HCT116 (cell line): Measurements from ENCODE around the gene DUSP14.

Experiments used
- CEBPB ChIP-seq: IDR thresholded peaks from 2 replicates; pipeline ENCODE4 v1.6.1; 2012; ENCODE audit warnings: low read depth
- EZH2 ChIP-seq: fragments of 200-600 bp; sonication (generic); IDR thresholded peaks from 2 replicates; pipeline ENCODE4 v1.6.1; 2017; ENCODE audit warnings: antibody characterized with exemption, mixed run types
- EZH2phosphoT487 ChIP-seq: fragments of 200-600 bp; IDR thresholded peaks from 2 replicates; pipeline ENCODE4 v1.6.1; 2018; ENCODE audit warnings: antibody characterized with exemption, borderline replicate concordance
- FOSL1 ChIP-seq: IDR thresholded peaks from 2 replicates; pipeline ENCODE4 v1.6.1; 2012; ENCODE audit warnings: low read depth
- JUND ChIP-seq: IDR thresholded peaks from 2 replicates; pipeline ENCODE4 v1.6.1; 2012
- POLR2A ChIP-seq: IDR thresholded peaks from 2 replicates; pipeline ENCODE4 v1.7.0; 2011; ENCODE audit warnings: borderline replicate concordance; ENCODE audit not compliant: insufficient read depth, insufficient read length; ENCODE audit errors: extremely low read depth
- POLR2AphosphoS5 ChIP-seq: IDR thresholded peaks from 2 replicates; pipeline ENCODE4 v1.6.1; 2011; ENCODE audit warnings: mild to moderate bottlenecking, low read depth, low read length, moderate library complexity
- SP1 ChIP-seq: IDR thresholded peaks from 2 replicates; pipeline ENCODE4 v1.6.1; 2012; ENCODE audit warnings: low read depth
- SRF ChIP-seq: IDR thresholded peaks from 2 replicates; pipeline ENCODE4 v1.6.1; 2012; ENCODE audit warnings: low read depth
- TCF7L2 ChIP-seq: IDR thresholded peaks from 2 replicates; pipeline ENCODE4 v1.7.0; 2011; ENCODE audit warnings: borderline replicate concordance, inconsistent platforms; ENCODE audit not compliant: insufficient read depth, insufficient read length; ENCODE audit errors: extremely low read depth
- YY1 ChIP-seq: IDR thresholded peaks from 2 replicates; pipeline ENCODE4 v1.6.1; 2011; ENCODE audit warnings: low read length, low read depth, moderate library complexity, mild to moderate bottlenecking; ENCODE audit not compliant: insufficient replicate concordance; ENCODE audit errors: extremely low read depth
- ZFX ChIP-seq: fragments of 450-650 bp; IDR thresholded peaks from 2 replicates; pipeline ENCODE4 v1.6.1; 2017
- TF ChIP-seq, protein P1 (sequence below), 3 experiments: fragments of 200-600 bp in 1 of 3; sonication (generic) in 1 of 3; IDR thresholded peaks in 2 of 3; conservative IDR thresholded peaks in 1 of 3; 2 replicates each; pipeline ENCODE4 v1.5.1; 2012 to 2017; ENCODE audit warnings: low read depth in 2 of 3, low read length in 2 of 3, antibody characterized with exemption in 1 of 3, borderline replicate concordance in 1 of 3, control low read depth in 1 of 3, mild to moderate bottlenecking in 1 of 3, mixed read lengths in 1 of 3, mixed run types in 1 of 3, moderate library complexity in 1 of 3; ENCODE audit not compliant: insufficient read depth in 1 of 3
- TF ChIP-seq, protein P2 (sequence below): IDR thresholded peaks from 2 replicates; pipeline ENCODE4 v1.6.1; 2012

- TF ChIP-seq, protein P1, sequence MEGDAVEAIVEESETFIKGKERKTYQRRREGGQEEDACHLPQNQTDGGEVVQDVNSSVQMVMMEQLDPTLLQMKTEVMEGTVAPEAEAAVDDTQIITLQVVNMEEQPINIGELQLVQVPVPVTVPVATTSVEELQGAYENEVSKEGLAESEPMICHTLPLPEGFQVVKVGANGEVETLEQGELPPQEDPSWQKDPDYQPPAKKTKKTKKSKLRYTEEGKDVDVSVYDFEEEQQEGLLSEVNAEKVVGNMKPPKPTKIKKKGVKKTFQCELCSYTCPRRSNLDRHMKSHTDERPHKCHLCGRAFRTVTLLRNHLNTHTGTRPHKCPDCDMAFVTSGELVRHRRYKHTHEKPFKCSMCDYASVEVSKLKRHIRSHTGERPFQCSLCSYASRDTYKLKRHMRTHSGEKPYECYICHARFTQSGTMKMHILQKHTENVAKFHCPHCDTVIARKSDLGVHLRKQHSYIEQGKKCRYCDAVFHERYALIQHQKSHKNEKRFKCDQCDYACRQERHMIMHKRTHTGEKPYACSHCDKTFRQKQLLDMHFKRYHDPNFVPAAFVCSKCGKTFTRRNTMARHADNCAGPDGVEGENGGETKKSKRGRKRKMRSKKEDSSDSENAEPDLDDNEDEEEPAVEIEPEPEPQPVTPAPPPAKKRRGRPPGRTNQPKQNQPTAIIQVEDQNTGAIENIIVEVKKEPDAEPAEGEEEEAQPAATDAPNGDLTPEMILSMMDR (IDR thresholded peaks at IDR 0.05 in 2 of 3, conservative IDR thresholded peaks at IDR 0.05 in 1 of 3; ENCODE audit: borderline replicate concordance in 1 of 3, insufficient read depth in 1 of 3, low read depth in 2 of 3, low read length in 2 of 3): no peak
- no peak for TF ChIP-seq POLR2A
- no peak for TF ChIP-seq FOSL1
- no peak for TF ChIP-seq EZH2phosphoT487
- TF ChIP-seq POLR2AphosphoS5: no peak
- no peak for TF ChIP-seq SRF
- TF ChIP-seq YY1: no peak
- TF ChIP-seq SP1: no peak
- no peak for TF ChIP-seq CEBPB
- no peak for TF ChIP-seq TCF7L2
- TF ChIP-seq, protein P2, sequence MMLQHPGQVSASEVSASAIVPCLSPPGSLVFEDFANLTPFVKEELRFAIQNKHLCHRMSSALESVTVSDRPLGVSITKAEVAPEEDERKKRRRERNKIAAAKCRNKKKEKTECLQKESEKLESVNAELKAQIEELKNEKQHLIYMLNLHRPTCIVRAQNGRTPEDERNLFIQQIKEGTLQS: no peak
- no peak for TF ChIP-seq EZH2
- no peak for TF ChIP-seq JUND
- no peak for TF ChIP-seq ZFX
Measured at GRCh38 chr17:37478187-37478586, 11.5 kb upstream of the DUSP14 start.
